IMR-90 (cell line): ENCODE measurements around the gene ATG9A.

ENCODE experiments used
- CEBPB ChIP-seq: IDR thresholded peaks from 2 replicates; pipeline ENCODE4 v1.6.1; 2012; ENCODE audit warnings: low read depth, low read length, improper control_type of control experiment
- CTCF ChIP-seq: conservative IDR thresholded peaks from 2 replicates; pipeline ENCODE4 v1.5.1; 2012; ENCODE audit warnings: mild to moderate bottlenecking, low read depth, low read length, improper control_type of control experiment
- FOS ChIP-seq: fragments of 150-350 bp; IDR thresholded peaks from 2 replicates; pipeline ENCODE4 v1.6.1; 2016; ENCODE audit warnings: low read depth, low read length
- MAFK ChIP-seq: IDR thresholded peaks from 2 replicates; pipeline ENCODE4 v1.6.1; 2012; ENCODE audit warnings: low read depth, low read length, improper control_type of control experiment
- MAZ ChIP-seq: IDR thresholded peaks from 2 replicates; pipeline ENCODE4 v1.6.1; 2012; ENCODE audit warnings: low read depth, mild to moderate bottlenecking, low read length, improper control_type of control experiment, moderate library complexity, borderline replicate concordance
- POLR2A ChIP-seq: IDR thresholded peaks from 2 replicates; pipeline ENCODE4 v1.6.1; 2012; ENCODE audit warnings: mild to moderate bottlenecking, low read depth, low read length
- RAD21 ChIP-seq: IDR thresholded peaks from 2 replicates; pipeline ENCODE4 v1.6.1; 2012; ENCODE audit warnings: low read length, improper control_type of control experiment
- RFX5 ChIP-seq: IDR thresholded peaks from 2 replicates; pipeline ENCODE4 v1.8.0; 2012; ENCODE audit warnings: low read depth, mild to moderate bottlenecking, low read length, moderate library complexity
- TF ChIP-seq, protein P1 (sequence below): fragments of 150-350 bp; IDR thresholded peaks from 2 replicates; pipeline ENCODE4 v1.6.1; 2017; ENCODE audit warnings: mild to moderate bottlenecking, antibody characterized with exemption, low read length, low read depth

DNA sequence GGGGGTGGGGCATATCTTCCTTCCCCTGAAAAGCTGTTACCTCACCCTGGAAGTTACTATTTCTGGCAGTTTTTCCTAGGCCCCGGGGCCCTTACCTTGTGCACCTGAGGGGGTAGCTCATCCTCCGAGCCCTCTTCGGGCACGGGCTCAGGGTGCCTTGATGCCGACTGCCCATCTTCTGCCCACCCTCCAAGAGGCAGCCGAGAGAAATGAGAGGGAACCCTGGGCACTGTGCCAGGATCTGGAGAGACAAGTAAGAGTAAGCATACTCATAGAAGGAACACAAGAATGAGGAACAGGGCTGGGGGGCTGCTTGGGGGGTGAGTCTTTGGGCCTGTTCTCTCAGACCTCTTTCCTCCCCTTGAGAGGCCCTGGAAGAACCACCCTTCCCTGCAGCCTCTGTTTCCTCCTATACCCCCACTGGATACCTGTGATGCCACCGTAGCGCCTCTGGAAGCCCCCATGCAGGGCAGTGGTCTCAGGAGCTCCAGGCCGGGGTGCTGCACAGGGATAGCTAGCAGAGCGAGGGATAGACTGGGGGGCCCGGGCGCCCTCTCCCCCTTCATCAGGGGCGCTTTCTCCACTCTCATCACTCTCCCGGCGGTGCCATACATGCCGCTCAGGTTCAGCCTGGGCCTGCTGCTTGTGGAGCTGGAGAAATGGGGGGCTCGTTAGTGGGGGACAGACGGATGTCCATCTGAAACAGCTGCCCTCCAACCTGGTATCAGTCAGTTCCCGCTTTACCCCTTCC is 8.6 kb downstream of the ATG9A start:
- TF ChIP-seq POLR2A = no peak
- TF ChIP-seq CTCF = no peak
- TF ChIP-seq RAD21 = no peak
- TF ChIP-seq FOS = no peak
- TF ChIP-seq RFX5 = no peak
- TF ChIP-seq, protein P1, sequence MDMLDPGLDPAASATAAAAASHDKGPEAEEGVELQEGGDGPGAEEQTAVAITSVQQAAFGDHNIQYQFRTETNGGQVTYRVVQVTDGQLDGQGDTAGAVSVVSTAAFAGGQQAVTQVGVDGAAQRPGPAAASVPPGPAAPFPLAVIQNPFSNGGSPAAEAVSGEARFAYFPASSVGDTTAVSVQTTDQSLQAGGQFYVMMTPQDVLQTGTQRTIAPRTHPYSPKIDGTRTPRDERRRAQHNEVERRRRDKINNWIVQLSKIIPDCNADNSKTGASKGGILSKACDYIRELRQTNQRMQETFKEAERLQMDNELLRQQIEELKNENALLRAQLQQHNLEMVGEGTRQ = no peak
- no peak for TF ChIP-seq CEBPB
- TF ChIP-seq MAFK = no peak
- no peak for TF ChIP-seq MAZ
